ENCODE data around the gene SYT9. TPM values are rescaled to one million over a fixed set of nuclear protein-coding genes. Genes with fewer than 3 reads are reported as not detected.

SYT9 gene
- total and polyA plus RNA-seq, 2 of the 8 experiments (the other 6 are each of a cell fraction or from before 2014, with no cell fraction given), result 1.5 to 2.9 TPM

DNA sequence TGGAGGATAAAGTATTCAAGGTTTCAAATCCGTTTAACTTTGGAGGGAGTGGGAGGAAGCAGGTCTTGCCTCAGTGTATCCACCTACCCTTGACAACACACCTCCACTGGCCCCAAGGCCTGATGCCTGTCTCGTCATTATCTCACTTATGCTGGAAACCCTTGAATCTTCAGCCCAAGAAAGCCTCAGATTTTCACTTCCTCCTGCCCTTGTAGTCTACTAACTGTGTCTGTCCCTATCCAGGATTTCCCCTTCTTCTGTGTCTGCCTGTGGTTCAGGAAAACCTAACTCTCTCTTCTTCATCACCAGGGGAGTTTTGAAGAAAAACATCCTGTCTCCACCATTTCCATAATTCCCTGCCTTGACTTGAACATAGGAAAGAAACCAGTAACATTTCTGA lies 56.1 kb downstream of the SYT9 start:
- H2AK5ac ChIP-seq (ENCODE audit: low read depth, low read length), result no peak overlapping the region
- no peak overlapping the region for H3K23ac ChIP-seq (ENCODE audit: insufficient read length)
- no peaks in the 10 kb centered on the region for H3K23me2 ChIP-seq (ENCODE audit: low read depth, low read length)
- no peak overlapping the region for H2BK5ac ChIP-seq (ENCODE audit: low read depth, low read length)
- no peak overlapping the region for H2BK12ac ChIP-seq (ENCODE audit: low read depth, low read length)
- H3K4me2 ChIP-seq (ENCODE audit: insufficient read depth in 1 of 2, low read depth in 2 of 2, low read length in 2 of 2), result no peak overlapping the region
- H3K4me3 ChIP-seq (ENCODE audit: extremely low read depth in 1 of 4, insufficient read depth in 2 of 4, low read depth in 3 of 4, low read length in 4 of 4), result no peak overlapping the region
- POLR2A ChIA-PET (ENCODE audit: partially characterized antibody), result no interaction called here
- no peak overlapping the region for H4K5ac ChIP-seq (ENCODE audit: insufficient read length, low read depth, low read length)
- H2BK15ac ChIP-seq (ENCODE audit: low read length), result no peak overlapping the region
- no peak for TF ChIP-seq KDM5A (IDR thresholded peaks at IDR 0.05; ENCODE audit: low read length)
- no peak overlapping the region for H3K56ac ChIP-seq (replicated peaks; ENCODE audit: insufficient read length, low read depth, low read length)
- no peaks in the 10 kb centered on the region for H3K4me1 ChIP-seq (replicated peaks in 1 of 4; ENCODE audit: control insufficient read depth in 3 of 4, insufficient read depth in 4 of 4, low read length in 3 of 4)
- no peak overlapping the region for H3K9ac ChIP-seq (replicated peaks in 1 of 4; ENCODE audit: extremely low read depth in 1 of 4, low read depth in 3 of 4, low read length in 3 of 4)
- H2BK120ac ChIP-seq (replicated peaks; ENCODE audit: low read depth, low read length), result no peak overlapping the region
- H3K79me1 ChIP-seq (ENCODE audit: low read depth, low read length), result no peaks in the 10 kb centered on the region
- H3K4ac ChIP-seq (replicated peaks; ENCODE audit: insufficient read length, low read depth, low read length), result no peak overlapping the region
- no peaks in the 10 kb centered on the region for H3K36me3 ChIP-seq (ENCODE audit: control insufficient read depth in 2 of 4, insufficient read depth in 4 of 4, low read length in 3 of 4)
- H4K20me1 ChIP-seq (replicated peaks in 1 of 2; ENCODE audit: control insufficient read depth in 1 of 2, insufficient read depth in 2 of 2, low read length in 2 of 2), result no peaks in the 10 kb centered on the region
- H3K27me3 ChIP-seq (replicated peaks in 1 of 4; ENCODE audit: control insufficient read depth in 3 of 4, extremely low read depth in 1 of 4, insufficient read depth in 3 of 4, low read length in 3 of 4), result no peaks in the 10 kb centered on the region
- no peak for DNase-seq (ENCODE audit: low read depth in 1 of 2, low spot score in 2 of 2)
- no peak overlapping the region for H4K91ac ChIP-seq (replicated peaks; ENCODE audit: insufficient read length, low read length)
- CTCF ChIA-PET (ENCODE audit: partially characterized antibody), result interaction anchor here (1.8 kb wide), 1 partner anchor 45 kb away, joined by 4 read pairs; no protein-coding TSS in a partner anchor
- H3K79me2 ChIP-seq (ENCODE audit: control insufficient read depth in 1 of 2, insufficient read depth in 2 of 2, low read length in 2 of 2), result no peaks in the 10 kb centered on the region
- FAIRE-seq, result no peak
- H3K14ac ChIP-seq (ENCODE audit: insufficient read length), result no peak overlapping the region
- 88% methylated on average over 2 of the region's 2 CpGs; no CpG with 5 or more reads in 1 of the 2 experiments for WGBS, 2 experiments (ENCODE audit: extremely low coverage in 1 of 2, insufficient coverage in 1 of 2, insufficient read length in 1 of 2, insufficient replicate concordance in 2 of 2, low coverage in 1 of 2, low lambda C conversion rate in 2 of 2, missing lambda C conversion rate in 1 of 2)
- no peak overlapping the region for H4K8ac ChIP-seq (ENCODE audit: extremely low read depth, insufficient read depth, low read length)
- H3K18ac ChIP-seq (ENCODE audit: extremely low read depth, low read length), result no peak overlapping the region
- no peaks in the 10 kb centered on the region for H3K9me3 ChIP-seq (ENCODE audit: insufficient read depth in 2 of 2, low read depth in 1 of 2, low read length in 1 of 2)
- no peak overlapping the region for H3K27ac ChIP-seq (ENCODE audit: low read depth, low read length)
- no peak overlapping the region for H2AFZ ChIP-seq (ENCODE audit: low read length)
- H2BK20ac ChIP-seq (ENCODE audit: low read length), result no peak overlapping the region

Measured in H1 (cell line).